Raji (cell line): ENCODE measurements around the gene RNPEPL1.

Experiments
- POLR2A ChIP-seq: IDR thresholded peaks from 2 replicates; pipeline ENCODE4 v1.6.1; 2011; ENCODE audit warnings: low read depth, low read length, control low read depth; ENCODE audit not compliant: insufficient read depth

Gene RNPEPL1

DNA sequence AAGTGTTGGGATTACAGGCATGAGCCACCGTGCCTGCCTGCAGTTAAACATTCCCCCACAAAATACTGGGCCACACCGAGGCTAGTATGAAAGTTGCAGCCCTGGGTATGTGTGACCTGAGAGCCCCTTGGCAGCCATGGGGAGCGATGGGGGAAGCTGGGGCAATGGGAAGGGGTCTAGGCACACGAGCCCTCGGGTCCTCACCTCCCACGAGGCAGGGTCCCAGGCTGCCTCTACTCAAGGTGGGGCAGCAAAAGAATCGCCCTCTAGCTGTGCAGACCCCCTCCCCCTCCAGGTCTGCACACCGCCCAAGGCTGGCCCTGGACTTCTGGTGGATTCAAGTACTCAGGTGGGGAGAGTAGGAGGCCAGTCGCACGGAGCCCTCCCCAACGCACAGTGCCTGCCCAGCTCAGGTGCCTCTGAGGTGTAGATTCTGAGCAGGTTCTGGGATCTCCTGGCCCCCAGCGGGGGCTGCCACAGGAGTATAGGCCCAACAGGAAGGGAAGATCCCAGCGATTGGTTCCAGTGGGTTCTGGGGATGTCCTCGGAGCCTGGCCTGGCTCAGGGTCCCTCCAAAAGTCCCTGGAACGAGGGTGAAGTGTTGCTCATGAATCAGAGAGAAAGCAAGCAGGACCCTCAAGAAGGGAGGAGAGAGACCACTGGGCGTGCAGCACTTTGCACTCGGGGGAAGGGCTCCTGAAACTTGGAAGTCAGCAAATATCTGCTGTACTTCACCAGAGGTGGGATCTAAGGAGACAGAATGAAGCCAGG lies 59.6 kb downstream of the RNPEPL1 start:
- no peak for TF ChIP-seq POLR2A

DNA sequence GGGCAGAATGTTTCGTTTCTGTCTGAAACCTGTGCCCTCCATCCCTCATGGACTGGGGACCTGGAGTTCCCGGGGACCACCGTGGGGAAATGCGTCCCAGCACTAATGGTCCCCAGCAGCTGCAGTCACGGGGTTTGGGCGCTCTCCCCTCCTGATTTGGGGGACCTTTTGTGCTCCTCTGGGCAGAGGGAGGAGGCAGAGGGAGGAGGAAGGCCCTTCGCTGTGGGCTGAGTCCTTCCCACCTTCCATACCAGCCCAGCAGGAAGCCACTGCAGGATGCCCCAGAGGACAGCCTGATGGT lies 60.2 kb downstream of the RNPEPL1 start:
- TF ChIP-seq POLR2A: no peak

DNA sequence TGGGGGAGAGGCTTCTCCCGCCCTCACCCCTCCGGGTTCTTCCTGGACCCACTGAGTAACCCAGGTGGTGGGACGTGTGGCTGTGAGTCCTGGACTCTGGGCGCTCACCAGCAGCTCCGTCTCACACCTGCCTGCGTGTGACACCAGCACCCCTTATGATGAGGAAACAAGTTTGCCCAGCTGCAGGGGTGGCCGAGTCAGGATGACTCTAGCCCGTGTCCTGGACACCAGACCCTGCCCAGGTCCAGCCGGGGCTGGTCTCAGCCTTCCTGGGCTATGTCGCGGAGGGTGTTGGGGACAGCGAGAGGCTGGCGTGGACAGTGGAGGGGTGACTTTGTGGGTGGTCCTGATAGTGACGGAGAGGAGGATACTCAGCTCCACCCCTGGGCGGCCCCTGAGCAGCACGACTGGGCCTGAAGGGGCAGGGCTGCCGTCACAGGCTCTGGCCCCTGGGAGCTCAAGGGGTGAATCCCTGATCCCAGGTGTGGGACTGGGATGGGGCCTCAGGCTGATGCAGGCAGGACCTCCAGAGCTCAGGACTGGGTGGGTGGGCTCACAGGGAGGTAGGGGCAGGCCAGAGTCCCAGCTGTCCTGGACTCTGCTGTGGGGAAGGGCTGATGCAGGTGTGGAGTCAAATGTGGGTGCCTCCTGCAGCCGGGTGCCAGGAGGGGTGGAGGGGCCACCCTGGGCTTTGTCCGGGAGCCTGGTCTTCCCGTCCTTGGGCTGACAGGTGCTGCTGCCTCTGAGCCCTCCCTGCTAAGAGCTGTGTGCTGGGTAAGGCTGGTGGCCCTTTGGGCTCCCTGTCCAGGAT lies 60.7 kb downstream of the RNPEPL1 start:
- no peak for TF ChIP-seq POLR2A

DNA sequence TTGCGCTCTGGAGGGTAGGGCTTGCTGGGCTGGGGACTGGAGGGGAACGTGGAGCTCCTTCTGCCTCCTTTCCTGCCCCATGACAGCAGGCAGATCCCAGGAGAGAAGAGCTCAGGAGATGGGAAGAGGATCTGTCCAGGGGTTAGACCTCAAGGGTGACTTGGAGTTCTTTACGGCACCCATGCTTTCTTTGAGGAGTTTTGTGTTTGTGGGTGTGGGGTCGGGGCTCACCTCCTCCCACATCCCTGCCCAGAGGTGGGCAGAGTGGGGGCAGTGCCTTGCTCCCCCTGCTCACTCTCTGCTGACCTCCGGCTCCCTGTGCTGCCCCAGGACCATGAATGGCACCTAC lies 61.3 kb downstream of the RNPEPL1 start:
- no peak for TF ChIP-seq POLR2A

DNA sequence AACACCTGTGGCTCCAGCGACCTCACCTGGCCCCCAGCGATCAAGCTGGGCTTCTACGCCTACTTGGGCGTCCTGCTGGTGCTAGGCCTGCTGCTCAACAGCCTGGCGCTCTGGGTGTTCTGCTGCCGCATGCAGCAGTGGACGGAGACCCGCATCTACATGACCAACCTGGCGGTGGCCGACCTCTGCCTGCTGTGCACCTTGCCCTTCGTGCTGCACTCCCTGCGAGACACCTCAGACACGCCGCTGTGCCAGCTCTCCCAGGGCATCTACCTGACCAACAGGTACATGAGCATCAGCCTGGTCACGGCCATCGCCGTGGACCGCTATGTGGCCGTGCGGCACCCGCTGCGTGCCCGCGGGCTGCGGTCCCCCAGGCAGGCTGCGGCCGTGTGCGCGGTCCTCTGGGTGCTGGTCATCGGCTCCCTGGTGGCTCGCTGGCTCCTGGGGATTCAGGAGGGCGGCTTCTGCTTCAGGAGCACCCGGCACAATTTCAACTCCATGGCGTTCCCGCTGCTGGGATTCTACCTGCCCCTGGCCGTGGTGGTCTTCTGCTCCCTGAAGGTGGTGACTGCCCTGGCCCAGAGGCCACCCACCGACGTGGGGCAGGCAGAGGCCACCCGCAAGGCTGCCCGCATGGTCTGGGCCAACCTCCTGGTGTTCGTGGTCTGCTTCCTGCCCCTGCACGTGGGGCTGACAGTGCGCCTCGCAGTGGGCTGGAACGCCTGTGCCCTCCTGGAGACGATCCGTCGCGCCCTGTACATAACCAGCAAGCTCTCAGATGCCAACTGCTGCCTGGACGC lies 61.9 kb downstream of the RNPEPL1 start:
- no peak for TF ChIP-seq POLR2A
